Measurements from ENCODE around the gene FNDC1.

GRCh38 chr6:159169193-159169555, at the start of gene FNDC1:
- TF ChIP-seq, protein P1, sequence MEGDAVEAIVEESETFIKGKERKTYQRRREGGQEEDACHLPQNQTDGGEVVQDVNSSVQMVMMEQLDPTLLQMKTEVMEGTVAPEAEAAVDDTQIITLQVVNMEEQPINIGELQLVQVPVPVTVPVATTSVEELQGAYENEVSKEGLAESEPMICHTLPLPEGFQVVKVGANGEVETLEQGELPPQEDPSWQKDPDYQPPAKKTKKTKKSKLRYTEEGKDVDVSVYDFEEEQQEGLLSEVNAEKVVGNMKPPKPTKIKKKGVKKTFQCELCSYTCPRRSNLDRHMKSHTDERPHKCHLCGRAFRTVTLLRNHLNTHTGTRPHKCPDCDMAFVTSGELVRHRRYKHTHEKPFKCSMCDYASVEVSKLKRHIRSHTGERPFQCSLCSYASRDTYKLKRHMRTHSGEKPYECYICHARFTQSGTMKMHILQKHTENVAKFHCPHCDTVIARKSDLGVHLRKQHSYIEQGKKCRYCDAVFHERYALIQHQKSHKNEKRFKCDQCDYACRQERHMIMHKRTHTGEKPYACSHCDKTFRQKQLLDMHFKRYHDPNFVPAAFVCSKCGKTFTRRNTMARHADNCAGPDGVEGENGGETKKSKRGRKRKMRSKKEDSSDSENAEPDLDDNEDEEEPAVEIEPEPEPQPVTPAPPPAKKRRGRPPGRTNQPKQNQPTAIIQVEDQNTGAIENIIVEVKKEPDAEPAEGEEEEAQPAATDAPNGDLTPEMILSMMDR (IDR thresholded peaks at IDR 0.05; ENCODE audit: insufficient read depth, low read depth, low read length): no peak
- no peak for TF ChIP-seq EZH2 (IDR thresholded peaks at IDR 0.05; ENCODE audit: insufficient read depth, low read length)
